Measurements from ENCODE around the gene ZNF677.
"Not testable (repeated sequence)": the region's sequence is repeated elsewhere in the genome, so short reads cannot be mapped to it uniquely, and the experiment has no call there.

ZNF677 gene

DNA sequence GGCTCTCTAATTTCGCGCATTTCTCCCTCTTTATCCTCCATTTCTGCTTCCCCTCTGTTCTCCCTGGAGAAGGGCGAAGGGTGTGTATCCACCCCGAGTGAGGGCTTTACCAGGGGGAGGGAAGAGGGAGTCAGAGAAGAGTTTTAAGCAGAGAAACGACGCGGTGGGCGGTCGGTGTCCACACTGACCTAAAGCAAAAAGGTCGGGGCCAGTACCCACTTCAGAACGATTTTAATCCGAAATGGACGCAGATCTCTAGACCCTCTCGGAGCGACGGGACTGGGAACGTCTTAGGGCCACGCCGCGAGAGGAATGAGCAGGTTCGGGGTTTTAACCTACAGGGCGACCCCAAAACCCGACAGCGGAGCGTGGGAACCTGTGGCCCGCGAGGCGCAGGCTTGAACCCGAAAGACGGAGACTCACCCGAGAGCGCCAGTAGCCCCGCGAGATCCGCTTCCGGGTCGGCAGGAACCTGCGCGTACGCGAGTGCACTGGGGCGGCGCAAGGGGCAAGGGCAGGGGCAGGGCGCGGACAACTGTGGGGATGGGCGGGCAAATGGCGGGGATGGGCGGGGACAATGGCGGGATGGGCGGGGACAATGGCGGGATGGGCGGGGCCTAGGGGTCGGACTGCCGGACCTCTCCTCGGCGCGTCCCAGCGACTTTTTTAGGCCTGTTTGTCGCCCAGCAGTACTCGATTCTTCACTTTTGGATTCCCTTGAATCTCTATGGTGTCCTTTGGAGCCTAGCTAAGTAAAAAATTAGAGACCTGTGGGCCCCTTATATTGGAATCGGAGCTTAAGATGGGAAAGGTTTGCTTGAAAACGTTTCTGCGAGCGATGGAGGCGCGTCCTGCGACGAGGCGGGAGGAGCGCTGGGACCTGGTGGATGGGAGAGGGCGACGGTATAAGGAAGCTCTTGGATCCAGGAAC lies at the start of gene ZNF677:
Gene ZNF677, minus strand, starts transcription at position 463 of the 931 bp plus-strand sequence. CDS start 3,323 bp downstream, outside the sequence.
- DNase-seq: peak; percentile 61

DNA sequence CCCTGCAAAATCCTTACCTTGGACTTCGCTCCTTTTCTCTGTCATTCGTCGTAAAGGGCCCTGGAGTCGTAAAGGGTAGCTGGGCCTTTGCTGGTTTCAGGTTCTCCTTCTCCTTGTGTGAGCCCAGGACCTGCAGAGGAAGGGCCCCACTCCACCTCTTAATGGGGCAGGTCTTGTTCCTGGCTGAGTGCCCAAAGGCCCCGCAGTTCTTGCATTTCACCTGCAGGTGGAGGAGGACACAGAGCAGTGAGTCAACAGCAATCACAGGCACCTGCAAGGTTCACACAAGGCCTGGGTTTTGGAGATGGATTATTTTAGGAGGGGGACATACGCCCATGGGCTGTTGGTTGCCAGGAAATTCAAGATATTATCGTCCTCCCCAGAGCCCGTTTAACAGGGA lies 46.7 kb upstream of the ZNF677 start:
- DNase-seq: not testable (repeated sequence)

DNA sequence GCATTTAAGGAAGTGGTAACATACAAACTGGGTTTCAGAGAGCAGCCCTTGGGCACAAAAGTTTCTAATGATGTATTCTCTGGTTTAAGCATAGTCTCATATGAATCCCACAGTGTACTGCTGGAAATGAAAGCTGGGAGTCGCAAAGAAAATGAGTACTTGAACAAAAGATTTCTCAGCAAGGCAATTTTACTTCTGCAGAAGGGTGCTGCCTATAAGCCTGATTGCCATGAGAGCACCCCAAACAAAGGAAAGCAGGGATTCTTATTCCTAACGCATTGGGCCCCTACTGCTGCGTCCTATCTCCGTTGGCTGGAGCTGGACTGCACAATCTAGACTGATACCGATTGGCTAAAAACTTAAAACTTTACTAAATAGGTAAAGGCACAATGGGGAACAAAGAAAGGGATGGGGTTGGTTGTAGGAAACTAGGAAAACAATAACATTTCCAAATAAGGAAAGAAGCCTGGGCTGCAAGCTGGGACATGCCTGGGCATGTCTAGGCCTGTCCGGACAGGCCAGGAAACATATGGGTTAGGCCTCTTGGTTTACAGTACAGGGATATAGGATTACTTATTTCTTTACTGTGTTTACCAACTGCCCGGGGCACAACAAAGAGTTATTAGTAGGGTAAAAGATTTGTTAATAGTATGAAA lies 40.2 kb upstream of the ZNF677 start:
- no peak for DNase-seq

DNA sequence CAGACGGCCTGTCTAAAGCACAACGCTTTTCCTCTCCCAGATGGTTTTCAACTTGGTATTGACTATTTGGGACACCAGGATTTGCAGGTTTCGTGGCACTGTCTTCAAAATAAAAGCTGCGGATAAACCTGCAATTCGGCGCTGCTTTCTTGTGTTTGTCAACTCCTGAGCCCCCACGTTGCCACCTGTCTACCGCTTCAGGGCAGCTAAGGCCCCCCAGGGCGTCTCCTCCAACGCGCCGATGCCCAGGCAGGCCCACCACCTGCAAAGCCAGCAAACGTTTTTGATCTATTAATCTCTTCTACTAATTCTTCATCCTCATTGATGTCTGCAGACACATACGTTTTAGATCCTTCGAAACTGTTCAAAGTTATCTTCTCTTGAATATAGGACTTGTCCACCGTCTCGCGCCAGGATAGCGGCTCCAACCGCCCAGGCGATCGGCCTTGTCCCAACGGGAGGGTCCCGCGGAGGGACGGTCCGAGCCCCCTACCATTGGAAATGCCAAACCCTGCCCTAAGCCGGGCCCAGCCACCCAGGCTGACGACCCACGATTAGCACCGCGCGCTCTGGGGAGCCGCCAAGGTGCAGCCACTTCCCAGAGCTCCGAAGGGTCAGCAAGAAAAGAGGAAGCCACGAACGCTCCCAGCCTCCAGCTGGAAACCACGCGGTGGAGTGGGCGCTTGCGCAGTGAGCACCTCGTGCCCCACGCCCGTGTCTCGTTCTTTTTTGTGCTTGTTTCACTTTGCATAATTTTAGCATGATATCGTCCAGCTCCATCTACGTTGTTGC lies 36.3 kb upstream of the ZNF677 start:
- DNase-seq: no peak

DNA sequence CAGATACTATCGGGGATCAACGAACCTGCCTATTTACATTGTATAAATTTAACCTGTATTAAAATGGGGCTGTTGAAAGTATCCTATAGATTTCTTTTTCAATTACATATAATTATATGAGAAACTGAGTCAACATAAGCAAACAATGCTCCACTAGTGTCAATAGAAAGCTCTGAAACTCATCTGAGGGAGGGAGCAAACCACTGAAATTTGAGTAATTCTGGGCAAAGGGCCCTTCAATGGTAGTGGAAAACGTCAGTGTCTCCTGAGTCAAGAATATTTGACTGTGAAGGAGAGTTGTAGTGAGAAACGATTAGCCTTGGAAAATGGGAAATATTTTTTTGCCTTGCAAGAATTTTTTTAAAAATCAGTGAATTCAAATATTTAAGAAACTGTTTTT lies 30.4 kb upstream of the ZNF677 start:
- no peak for DNase-seq

DNA sequence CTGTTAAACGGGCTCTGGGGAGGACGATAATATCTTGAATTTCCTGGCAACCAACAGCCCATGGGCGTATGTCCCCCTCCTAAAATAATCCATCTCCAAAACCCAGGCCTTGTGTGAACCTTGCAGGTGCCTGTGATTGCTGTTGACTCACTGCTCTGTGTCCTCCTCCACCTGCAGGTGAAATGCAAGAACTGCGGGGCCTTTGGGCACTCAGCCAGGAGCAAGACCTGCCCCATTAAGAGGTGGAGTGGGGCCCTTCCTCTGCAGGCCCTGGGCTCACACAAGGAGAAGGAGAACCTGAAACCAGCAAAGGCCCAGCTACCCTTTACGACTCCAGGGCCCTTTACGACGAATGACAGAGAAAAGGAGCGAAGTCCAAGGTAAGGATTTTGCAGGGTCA lies 27.3 kb upstream of the ZNF677 start:
- DNase-seq: not testable (repeated sequence)

DNA sequence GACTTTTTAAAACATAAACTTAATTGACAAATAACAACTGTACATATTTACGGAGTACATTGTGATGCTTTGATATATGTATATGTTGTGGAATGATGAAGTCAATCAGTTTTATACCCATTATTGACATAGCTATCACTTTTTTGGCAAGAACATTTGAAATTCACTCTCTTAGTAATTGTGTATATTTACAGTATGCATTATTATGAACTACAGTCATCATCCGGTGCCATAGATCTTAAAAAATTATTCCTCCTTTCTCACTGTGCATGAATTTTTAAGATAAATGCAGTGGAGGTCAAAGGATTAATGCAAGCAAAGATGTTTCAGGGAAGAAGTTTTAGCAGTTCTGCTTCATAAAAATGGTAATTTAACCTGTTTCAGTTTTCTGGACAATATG lies 20.8 kb upstream of the ZNF677 start:
- DNase-seq: no peak

DNA sequence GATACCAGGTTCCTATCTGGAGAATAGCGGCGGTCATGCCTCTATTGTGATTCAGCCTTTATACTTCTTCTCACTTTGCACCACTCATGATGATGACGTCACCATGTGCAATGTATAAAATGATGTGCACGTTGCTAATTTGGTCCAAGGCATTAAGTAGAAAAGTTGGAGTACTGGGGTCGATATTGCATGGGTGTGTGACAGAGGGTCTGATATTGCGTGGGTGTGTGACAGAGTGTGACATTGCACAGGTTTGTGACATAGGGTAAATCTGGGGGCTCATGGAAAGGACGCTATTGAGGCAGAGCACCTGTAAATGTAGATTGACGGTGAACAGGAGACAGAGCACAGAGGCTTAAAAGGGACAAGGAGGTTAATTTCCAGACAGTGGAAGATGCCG lies 17.4 kb upstream of the ZNF677 start:
- no peak for DNase-seq

DNA sequence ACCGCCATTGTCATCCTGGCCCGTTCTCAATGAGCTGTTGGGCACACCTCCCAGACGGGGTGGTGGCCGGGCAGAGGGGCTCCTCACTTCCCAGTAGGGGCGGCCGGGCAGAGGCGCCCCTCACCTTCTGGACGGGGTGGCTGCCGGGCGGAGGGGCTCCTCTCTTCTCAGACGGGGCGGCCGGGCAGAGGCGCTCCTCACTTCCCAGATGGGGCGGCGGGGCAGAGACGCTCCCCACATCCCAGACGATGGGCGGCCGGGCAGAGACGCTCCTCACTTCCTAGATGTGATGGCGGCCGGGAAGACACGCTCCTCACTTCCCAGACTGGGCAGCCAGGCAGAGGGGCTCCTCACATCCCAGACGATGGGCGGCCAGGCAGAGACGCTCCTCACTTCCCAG lies 15.2 kb upstream of the ZNF677 start:
- not testable (repeated sequence) for DNase-seq

DNA sequence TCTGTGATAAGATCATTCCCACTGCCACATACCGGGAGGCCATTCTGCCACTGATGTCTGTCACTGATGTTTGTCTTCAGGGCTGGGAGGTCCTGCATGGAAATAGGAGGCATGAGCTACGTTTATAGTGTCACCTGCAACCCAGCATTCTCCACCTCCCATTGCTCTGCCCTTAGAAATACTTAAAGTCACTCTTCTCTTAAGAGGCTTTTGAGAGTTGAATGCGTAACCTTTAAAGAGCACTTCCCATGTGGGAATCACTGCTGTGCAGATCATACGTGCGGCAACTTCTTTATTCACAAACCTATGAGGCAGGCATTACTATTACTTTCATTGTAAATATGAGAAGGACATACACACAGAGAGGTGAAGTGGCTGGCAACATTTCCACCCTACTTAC lies 12.9 kb upstream of the ZNF677 start, which contains the start of gene VN1R4:
Gene VN1R4, minus strand, starts transcription at position 101 of the 400 bp plus-strand sequence. Its CDS starts 58 bp downstream, at position 43.
- DNase-seq: not testable (repeated sequence)

DNA sequence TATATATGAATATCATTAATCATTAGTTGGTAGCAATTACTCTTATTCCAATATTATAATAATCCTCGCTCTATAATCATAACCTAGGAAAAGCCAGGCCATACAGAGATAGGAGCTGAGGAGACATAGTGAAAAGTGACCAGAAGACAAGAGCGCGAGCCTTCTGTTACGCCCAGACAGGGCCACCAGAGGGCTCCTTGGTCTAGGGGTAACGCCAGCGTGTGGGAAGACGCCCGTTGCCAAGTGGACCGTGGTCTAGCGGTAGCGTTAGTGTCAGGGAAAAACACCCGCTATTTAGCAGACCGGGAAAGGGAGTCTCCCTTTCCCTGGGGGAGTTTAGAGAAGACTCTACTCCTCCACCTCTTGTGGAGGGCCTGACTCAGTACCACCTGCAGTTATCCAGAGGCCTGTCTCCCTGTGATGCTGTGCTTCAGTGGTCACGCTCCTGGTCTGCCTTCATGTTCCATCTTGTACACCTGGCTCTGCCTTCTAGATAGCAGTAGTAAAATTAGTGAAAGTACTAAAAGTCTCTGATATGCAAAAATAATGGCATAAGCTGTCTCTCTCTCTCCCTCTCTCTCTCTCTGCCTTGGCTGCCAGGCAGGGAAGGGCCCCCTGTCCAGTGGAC lies 3.2 kb upstream of the ZNF677 start, which contains the start of gene VN1R2:
Gene VN1R2, plus strand, starts transcription at position 578 of the 628 bp plus-strand sequence. CDS start 84 bp downstream, outside the sequence.
- not testable (repeated sequence) for DNase-seq

DNA sequence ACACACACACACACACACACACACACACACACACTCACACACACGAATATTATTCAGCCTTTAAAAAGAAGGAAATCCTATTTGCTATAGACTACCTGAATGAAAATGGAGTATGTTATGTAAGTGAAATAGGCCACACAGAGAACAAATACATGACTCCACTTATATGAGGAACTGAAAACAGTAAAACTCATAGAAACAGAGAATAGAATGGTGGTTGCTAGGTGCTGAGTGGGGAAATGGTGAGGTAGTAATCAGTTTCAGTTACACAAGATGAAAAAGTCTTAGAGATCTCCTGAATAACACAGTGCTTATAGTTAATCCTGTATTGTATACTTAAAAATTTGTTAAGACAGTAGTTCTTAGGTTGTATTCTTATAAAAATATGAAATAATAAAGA lies 8.2 kb downstream of the ZNF677 start:
- no peak for DNase-seq

DNA sequence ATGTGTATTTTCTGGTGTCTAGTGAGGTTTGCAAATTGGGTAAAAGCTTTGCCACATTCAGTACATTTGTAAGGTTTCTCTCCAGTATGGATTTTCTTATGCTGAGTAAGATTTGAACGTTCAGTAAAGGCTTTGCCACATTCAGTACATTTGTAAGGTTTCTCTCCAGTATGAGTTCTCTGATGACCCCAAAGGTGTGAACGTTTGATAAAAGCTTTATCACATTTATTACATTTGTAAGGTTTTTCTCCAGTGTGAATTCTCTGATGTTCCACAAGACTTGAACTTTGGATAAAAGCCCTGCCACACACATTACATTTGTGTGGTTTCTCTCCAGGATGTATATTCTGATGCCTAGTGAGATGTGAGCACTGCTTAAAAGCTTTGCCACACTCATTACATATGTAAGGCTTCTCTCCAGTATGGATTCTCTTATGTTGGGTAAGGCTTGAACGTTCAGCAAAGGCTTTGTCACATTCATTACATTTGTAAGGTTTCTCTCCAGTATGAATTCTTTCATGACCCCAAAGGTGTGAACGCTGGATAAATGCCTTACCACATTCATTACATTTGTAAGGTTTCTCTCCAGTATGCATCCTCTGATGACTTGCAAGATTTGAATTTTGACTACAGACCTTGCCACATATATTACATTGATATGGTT lies 17.4 kb downstream of the ZNF677 start:
- DNase-seq: no peak

DNA sequence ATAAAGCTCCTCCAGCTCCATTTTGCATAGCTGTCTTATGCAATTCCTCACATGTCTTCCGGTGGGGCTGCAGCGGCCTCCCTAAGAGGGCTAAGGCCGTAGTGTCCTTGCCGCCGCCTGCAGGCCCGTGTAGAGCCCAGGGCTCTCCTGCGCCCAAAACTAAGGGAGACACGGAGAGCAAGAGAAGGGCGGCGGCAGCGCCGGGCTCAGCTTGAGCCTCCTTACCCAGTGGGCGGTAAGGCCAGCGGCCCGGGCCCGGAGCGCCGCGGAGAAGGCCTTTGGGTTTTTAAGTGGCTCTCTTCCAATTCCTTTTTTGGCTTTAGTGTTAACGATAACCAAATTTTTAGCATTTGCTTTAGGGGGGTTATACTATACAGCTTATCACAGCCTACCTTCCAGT lies 30.1 kb downstream of the ZNF677 start:
- no peak for DNase-seq

DNA sequence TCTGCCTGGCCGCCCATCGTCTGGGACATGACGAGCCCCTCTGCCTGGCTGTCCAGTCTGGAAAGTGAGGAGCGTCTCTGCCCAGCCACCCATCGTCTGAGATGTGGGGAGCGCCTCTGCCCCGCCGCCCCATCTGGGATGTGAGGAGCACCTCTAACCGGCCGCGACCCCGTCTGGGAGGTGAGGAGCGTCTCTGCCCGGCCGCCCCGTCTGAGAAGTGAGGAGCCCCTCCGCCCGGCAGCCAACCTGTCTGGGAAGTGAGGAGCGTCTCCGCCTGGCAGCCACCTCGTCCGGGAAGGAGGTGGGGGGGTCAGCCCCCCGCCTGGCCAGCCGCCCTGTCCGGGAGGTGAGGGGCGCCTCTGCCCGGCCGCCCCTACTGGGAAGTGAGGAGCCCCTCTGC lies 32.0 kb downstream of the ZNF677 start:
- DNase-seq: not testable (repeated sequence)

DNA sequence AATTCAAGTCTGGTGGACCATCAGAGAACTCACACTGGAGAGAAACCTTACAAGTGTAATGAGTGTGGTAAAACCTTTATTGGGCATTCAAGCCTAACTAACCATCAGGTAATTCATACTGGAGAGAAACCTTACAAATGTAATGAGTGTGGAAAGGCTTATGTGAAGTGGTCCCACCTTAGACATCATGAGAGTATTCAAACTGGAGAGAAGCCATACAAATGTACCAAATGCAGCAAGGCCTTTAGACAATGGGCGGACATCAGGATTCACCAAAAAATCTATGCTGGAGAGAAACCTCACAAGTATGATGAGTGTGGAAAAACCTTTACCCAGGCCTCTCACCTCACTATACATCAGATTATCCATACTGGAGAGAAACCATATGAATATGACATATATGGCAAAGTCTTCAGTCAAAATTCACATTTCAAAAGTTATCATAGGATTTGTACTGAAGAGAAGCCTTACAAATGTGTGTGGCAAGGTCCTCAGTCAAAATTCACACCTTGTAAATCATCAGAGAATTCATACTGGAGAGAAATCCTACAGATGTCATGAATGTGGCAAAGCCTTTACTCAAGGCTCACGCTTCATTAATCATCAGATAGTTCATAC lies 41.9 kb downstream of the ZNF677 start:
- DNase-seq: no peak

DNA sequence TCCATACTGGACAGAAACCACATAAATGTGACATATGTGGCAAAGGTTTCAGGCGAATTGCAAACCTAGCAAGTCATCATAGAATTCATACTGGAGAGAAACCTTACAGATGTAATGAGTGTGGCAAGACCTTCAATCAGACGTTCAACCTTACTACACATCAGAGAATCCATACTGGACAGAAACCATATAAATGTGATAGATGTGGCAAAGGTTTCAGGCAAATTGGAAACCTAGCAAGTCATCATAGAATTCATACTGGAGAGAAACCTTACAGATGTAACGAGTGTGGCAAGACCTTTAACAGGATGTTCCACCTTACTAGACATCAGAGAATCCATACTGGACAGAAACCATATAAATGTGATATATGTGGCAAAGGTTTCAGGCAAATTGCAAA lies 43.1 kb downstream of the ZNF677 start:
- DNase-seq: not testable (repeated sequence)

DNA sequence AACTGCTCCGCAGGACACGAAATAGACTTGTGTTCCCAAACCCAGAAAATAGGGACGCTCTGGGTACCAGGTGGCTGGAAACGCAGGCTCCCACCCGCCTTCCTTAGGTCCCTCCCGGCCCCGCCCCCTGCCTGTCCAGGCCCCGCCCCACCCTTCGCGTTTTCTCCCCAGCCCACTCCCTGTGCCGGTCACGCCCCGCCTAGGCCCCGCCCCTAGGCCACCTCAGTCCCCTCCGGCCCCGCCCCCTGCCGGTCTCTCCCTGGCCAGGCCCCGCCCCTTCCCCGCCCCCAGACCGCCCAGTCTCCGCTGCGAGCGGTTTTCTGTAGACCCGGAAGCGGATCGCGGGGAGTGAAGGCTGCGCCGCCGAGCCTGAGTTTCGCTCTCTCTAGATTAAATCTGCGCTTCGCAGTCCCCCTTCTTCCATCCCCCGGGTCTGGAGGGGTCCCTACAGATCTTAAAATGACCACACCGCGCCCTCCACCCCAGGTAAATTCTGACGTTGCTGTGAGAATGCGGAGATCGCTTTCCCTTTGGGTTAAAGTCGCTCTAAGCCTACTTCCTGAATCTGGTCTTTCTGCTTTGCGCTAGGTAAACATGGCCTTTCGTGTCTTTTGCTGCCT lies 57.8 kb downstream of the ZNF677 start:
- DNase-seq: peak; percentile 93

DNA sequence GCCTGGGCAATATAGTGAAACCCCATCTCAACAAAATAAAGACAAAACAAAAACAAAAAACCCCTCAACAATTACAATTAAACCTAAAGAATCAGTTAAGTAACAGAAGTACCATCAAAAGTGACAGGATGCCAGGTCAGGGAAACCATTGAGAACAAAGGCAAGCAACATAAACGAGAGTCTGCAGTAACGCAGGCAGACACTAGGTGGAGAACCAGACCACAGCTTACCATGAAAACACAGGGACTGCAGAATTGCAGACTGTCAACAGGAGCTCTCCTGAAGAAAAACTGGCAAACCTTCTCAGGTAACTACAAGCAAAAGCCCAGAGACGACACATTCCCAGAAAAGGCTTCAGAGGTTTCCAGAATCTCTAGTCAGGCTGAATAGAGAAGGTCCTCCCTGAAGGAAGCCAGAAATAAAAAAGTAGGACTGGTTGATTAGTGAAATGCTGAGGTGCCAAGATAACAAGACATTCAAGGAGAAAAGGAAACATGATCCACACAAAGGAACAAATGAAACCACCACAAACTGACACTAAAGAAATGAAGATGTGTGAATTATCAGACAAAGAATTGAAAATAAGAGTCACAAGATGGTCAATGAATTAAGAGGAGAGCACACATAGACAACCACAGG lies 59.3 kb downstream of the ZNF677 start:
- DNase-seq: peak; percentile 58

DNA sequence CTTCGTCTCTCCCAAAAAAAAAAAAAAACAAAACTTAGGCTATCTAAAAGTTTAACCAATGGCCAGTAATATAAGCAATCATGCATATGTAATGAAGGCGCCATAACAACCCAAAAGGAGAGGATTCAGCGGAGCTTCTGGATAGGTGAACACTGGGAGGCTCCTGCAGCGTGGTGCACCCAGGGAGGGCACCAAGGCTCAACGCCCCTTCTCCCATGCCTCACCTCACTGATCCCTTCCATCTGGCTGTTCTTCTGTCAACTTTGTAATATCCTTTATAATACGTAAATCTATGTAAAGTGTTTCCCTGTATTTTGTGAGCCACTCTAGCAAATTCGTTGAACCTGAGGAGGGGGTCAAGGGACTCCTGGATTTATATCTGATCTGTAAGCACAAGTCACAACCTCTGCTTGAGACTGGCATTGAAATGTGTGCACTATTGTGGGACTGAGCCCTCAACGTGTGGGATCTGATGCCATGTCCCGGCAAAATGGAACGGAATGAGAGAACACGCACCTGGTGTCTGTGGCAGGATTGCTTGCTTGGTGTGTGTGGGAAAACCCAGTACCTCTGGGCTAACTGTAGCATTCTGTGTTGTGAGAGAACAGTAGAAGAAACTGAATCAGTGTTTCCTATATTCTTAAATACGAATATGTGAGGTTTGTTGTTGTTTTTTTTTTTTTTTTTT lies 61.0 kb downstream of the ZNF677 start:
- no peak for DNase-seq

All from NCI-H1092 (cell line).